ENCODE measurements around the gene TCERG1L.

- TF ChIP-seq EZH2 (IDR thresholded peaks at IDR 0.05; ENCODE audit: borderline replicate concordance) (no peak), CTCF (IDR thresholded peaks at IDR 0.05; ENCODE audit: poor library complexity) (no peak), EZH2phosphoT487 (IDR thresholded peaks at IDR 0.05; ENCODE audit: low read depth, severe bottlenecking, unreplicated experiment) (no peak)
These were observed 51.5 kb downstream of the TCERG1L start for GRCh38 chr10:131260031-131260430.
